Suprapubic skin (tissue), 4 donors: ENCODE results near the gene TENM3.

Experiments
- EP300 ChIP-seq: sonication (generic); formaldehyde crosslinking; IDR thresholded peaks from one replicate; pipeline ENCODE4 v1.6.1; 2017; ENCODE audit warnings: antibody characterized with exemption
- POLR2AphosphoS5 ChIP-seq, 3 donors: sonication (generic); formaldehyde crosslinking; IDR thresholded peaks; one replicate each; pipeline ENCODE4 v1.6.1; 2017; ENCODE audit warnings: antibody characterized with exemption in 3 of 3
- TF ChIP-seq, protein P1 (sequence below), 2 donors: fragments of 200-600 bp in 1 of 2; fragments of 450-650 bp in 1 of 2; sonication (generic) in 1 of 2; IDR thresholded peaks; one replicate each; pipeline ENCODE4 v1.5.1; 2016 to 2019; ENCODE audit warnings: antibody characterized with exemption in 2 of 2, mild to moderate bottlenecking in 1 of 2, moderate library complexity in 1 of 2

DNA sequence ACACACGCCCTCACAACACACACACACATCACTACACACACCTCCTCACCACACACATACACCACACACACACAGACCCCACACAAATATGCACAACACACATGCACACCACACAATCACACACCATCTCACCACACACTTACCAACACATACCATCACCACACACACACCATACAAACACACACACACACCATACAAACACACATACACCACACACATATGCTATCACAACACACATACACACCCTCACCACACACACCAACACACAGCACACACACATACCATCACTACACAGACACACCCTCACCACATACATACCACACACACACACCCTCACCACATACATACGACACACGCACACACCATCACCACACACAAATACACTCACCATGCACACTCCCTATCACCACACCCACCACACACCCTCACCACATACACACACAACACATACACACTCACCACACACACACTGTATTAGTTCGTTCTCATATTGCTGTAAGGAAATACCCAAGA is 567.0 kb downstream of the TENM3 start:
- TF ChIP-seq EP300 (no peak), POLR2AphosphoS5 (IDR thresholded peaks at IDR 0.05) (no peak)
- TF ChIP-seq, protein P1, sequence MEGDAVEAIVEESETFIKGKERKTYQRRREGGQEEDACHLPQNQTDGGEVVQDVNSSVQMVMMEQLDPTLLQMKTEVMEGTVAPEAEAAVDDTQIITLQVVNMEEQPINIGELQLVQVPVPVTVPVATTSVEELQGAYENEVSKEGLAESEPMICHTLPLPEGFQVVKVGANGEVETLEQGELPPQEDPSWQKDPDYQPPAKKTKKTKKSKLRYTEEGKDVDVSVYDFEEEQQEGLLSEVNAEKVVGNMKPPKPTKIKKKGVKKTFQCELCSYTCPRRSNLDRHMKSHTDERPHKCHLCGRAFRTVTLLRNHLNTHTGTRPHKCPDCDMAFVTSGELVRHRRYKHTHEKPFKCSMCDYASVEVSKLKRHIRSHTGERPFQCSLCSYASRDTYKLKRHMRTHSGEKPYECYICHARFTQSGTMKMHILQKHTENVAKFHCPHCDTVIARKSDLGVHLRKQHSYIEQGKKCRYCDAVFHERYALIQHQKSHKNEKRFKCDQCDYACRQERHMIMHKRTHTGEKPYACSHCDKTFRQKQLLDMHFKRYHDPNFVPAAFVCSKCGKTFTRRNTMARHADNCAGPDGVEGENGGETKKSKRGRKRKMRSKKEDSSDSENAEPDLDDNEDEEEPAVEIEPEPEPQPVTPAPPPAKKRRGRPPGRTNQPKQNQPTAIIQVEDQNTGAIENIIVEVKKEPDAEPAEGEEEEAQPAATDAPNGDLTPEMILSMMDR (IDR thresholded peaks at IDR 0.05) = no peak
